NCI-H2171 treated with DMSO at 0.1 percent for 48 hours (cell line): ENCODE results near the gene ALS2.

Source experiments
- DNase-seq: peaks from one replicate; lab custom pipeline; 2025; lab: John Stamatoyannopoulos, UW

ALS2 gene

GRCh38 chr2:201754717-201755415 is 25.9 kb downstream of the ALS2 start:
- peak; percentile 42 for DNase-seq

- DNase-seq: no peak
Observed at GRCh38 chr2:201751566-201751965, 29.2 kb downstream of the ALS2 start.

GRCh38 chr2:201746551-201746950 is 34.2 kb downstream of the ALS2 start:
- no peak for DNase-seq

- DNase-seq: no peak
Observed at GRCh38 chr2:201735486-201735885, 45.2 kb downstream of the ALS2 start.

GRCh38 chr2:201734111-201734510 is 46.6 kb downstream of the ALS2 start:
- peak; percentile 75 for DNase-seq

- DNase-seq: no peak
Observed at GRCh38 chr2:201733544-201733943, 47.2 kb downstream of the ALS2 start.

- DNase-seq: no peak
Observed at GRCh38 chr2:201730651-201731285, 50.0 kb downstream of the ALS2 start.

GRCh38 chr2:201715459-201715858 is 65.3 kb downstream of the ALS2 start:
- no peak for DNase-seq

GRCh38 chr2:201712726-201713125 is 68.0 kb downstream of the ALS2 start:
- no peak for DNase-seq

GRCh38 chr2:201709747-201710146 is 71.0 kb downstream of the ALS2 start:
- DNase-seq: no peak

- DNase-seq: no peak
Observed at GRCh38 chr2:201709049-201709448, 71.7 kb downstream of the ALS2 start.

- no peak for DNase-seq
Observed at GRCh38 chr2:201707753-201708152, 73.0 kb downstream of the ALS2 start.

GRCh38 chr2:201707142-201707541 is 73.6 kb downstream of the ALS2 start:
- DNase-seq: no peak

- no peak for DNase-seq
Observed at GRCh38 chr2:201704536-201704935, 76.2 kb downstream of the ALS2 start.

GRCh38 chr2:201701646-201702045 is 79.1 kb downstream of the ALS2 start:
- no peak for DNase-seq

GRCh38 chr2:201699416-201699815 is 81.3 kb downstream of the ALS2 start:
- DNase-seq: no peak

- DNase-seq: no peak
Observed at GRCh38 chr2:201698588-201699226, 82.0 kb downstream of the ALS2 start, which contains the start of gene MPP4. TSS of gene MPP4 (minus strand) at chr2:201698644. CDS start at chr2:201693954, 4,690 bp downstream.

GRCh38 chr2:201697899-201698298 is 82.8 kb downstream of the ALS2 start:
- DNase-seq: no peak

GRCh38 chr2:201696151-201696659 is 84.5 kb downstream of the ALS2 start:
- DNase-seq: peak; percentile 39

- DNase-seq: no peak
Observed at GRCh38 chr2:201685156-201685555, 95.6 kb downstream of the ALS2 start.

- peak; percentile 7 for DNase-seq
Observed at GRCh38 chr2:201680743-201681142, 100.0 kb downstream of the ALS2 start.

GRCh38 chr2:201678401-201678800 is 102.3 kb downstream of the ALS2 start:
- no peak for DNase-seq

GRCh38 chr2:201675454-201675853 is 105.3 kb downstream of the ALS2 start:
- no peak for DNase-seq
